Skeletal muscle cell (primary cell): Measurements from ENCODE around the gene ATXN10.

ENCODE experiments used
- DNase-seq: peaks from one replicate; pipeline ENCODE4 v3.0.0-alpha.2; 2010; ENCODE audit warnings: low read depth
- H3K4me3 ChIP-seq: 2 replicates; pipeline ENCODE4 v1.5.1; 2011; ENCODE audit warnings: low read depth, mild to moderate bottlenecking, control low read depth, low read length, moderate library complexity

The ATXN10 gene

DNA sequence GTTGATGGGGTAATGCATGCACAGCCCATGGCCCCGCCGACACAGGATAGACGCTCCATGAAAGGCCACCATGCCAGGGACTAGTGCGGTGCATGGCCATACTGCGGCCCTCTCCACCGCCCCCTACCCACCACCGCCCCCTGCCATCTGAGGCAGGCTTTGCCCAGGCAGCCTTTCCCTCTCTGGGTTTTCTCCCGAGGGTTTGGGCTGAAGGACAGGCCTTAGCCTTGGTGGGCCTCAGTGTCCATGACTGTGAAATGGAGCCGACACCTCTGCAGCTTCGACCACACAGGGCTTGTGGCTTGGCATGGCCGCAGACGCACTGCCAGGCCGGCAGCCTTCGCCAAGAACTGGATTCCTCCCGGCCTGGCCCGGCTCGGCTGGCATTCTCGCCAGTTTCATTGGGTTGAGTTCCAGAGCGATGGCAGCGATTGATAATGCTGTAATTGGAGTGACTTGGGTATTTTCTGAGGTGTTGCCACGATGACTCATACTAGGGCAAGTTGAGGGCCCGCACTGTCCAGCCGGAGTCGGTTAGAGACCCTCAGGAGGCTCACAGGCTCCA is 194.0 kb downstream of the ATXN10 start:
- H3K4me3 ChIP-seq, result no peak overlapping the region
- no peak for DNase-seq

DNA sequence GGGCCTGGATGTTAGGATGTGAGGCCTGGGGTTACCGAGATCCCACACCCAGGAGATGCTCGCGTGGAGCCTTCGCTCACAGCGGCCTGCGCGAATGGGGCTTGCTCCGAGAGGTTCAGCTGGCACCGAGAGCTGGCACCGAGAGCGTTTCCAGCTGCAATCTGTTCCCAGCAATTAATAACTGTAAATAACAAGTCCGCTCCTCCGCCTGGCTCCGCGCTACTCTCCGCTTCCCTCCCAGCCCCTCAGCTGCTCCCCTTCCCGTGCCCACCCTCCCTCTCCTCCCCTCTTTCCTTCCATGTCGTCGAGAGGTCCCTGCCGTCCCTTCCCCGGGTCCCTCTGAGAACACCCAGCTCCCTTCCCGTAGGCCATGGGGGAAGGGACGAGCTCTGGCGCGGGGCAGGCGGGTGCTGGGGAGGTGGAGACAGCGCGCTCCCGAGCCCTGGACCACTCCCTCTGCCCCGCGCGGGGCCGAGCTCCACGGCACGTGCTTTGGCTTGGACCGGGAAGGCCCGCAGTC is 194.6 kb downstream of the ATXN10 start:
- peak overlapping the region; percentile 26 for H3K4me3 ChIP-seq
- no peak for DNase-seq

DNA sequence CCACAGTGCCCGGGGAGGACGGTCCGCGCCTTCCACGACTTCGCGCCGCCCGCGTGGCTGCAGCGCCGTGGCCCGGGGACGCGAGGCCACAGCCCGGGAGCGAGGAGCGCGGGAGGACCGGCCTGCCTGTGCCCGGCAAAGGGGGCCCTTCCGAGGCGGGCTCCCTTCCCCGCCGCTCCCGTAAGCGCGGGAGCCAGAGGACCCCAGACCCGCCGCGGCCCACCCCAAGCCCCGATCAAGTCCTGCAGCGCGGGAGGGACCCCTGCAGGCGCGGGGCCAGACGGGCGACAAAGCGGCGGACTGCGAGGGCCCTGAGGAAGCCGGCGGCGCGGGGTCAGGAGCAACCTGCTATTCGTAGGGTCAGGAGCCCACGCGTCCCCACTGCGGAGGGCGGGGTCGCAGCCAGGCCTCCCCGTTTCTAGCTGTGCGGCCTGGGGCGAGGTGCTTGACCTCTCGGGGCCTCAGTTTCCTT is 195.0 kb downstream of the ATXN10 start:
- DNase-seq, result no peak
- peak overlapping the region; percentile 26 for H3K4me3 ChIP-seq

DNA sequence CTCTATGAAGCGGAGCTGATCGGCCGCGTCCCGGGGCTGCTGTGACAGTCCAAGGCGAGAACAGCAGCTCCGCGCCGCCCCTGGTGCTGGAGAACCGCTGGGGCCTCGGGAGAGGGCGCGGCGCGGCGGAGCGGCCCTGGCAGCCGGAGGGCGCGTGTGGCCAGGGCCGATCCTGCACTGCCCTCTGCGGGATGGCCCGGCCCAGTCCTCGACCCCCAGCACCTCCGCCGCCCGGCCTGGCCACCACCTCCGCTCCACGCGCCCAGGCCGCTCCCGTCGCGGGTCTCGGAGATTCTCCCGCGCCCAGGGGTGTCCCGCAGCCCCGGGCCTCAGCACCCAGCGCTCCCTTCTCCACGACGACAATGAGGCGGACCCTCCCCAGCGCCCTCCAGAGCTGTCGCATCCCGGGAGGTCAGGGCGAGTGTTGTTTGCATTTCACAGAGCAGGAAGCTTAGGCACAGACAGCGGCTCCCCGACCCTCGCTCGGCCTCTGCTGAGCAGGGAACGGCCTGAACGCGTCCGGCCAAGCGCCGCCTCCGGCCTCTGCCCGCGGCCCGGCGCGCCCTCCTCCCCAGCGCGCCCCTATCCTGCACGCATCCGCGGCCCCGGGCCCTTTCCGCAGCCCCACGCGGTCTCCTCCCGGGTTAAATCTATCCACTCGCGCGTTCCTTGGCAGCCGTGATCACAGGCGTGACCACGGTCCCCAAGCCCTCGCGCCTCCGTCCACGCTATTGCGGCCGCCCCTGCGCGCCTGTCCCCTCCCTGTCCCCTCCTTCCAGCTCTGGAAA is 195.7 kb downstream of the ATXN10 start:
- peak overlapping the region; percentile 26 for H3K4me3 ChIP-seq
- no peak for DNase-seq

DNA sequence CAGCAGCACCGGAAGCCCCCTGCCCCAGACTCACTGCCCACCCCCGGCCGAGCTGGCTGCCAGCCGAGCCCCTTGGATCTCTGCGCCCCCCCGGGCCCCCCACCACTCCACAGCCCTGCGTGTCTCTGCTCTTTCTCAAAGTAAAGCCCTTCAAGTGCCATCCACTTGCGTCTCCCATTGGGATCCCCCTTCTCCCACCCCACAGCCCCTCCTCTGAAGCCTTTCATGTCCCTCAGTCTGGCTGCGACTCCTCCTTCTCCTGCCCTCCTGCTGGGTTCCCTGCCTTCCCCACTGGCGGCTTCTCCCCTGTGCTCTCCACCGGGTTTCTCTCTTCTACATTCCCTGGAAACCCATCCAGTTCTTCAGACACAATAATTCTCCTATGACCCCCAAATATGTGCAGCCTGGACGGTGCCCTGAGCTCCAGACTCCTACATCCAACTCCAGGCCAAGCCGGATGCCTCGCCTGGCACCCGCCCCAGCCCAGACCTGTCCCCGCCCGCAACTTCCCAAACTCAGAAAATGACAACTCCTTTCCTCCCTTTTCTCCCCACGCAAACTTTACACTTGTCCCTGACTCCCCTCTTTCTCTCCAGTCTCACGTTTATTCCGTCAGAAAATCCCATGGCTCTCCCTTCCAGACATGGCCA is 196.4 kb downstream of the ATXN10 start:
- H3K4me3 ChIP-seq, result no peak overlapping the region
- no peak for DNase-seq

DNA sequence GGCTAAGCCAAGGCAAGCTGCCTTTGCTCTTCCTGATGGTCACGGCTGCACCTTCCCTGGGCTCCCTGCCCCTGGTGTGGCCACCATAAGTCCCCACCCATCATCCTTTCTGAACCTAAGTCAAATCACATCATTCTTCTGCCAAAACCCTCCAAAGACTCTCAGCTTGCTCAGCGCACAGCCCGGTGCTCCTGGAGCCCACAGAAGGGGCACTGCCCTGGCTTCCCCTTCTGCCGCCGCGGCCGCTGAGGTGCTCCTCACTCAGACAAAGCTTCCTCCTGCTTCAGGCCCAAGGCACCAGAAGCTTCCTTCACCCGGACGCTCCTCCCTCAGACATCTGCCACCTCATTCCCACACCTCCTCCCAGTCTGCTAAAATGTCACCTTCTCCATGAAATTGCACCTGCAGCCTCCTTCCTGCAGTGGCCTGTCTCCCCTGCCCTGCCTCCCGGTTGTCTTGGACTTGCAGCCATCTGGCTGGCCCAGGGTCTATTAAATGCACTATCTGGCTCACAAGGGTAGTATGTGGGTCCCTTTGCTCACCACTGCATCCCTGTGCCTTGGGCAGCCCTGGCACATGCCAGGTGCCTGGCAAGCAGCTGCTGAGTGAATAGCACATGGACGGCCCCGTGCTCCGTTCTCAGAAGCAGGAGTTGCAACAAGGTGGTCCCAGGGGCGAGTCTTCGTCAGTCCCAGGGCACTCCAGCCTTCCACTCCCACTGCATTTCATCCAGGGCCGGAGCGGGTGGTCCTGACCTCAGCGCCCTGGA is 197.1 kb downstream of the ATXN10 start:
- no peak overlapping the region for H3K4me3 ChIP-seq
- DNase-seq, result no peak

DNA sequence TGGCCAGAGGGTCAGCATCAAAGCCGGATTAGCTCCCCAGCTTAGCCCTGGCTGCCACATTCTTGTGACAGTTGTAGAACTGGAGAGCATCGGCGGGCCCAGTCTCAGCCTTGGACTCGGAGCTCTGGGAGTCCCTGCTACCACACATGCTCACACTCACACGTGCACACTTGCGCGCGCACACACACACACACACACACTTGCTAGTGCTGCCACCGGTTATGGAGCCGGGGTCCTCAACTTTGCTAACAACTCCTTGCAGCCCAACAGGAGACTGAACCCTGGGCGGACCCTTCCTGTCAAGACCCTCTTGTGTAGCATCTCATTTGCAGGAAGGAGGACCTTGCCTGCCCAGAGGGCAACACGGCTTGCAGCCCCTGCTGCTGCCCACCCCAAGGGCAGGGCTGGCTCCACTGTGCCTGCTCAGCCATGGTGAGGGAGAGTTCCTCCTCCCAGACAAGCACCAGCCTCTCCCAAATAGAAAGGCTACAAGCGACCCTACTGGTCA is 197.8 kb downstream of the ATXN10 start:
- no peak overlapping the region for H3K4me3 ChIP-seq
- DNase-seq, result no peak

DNA sequence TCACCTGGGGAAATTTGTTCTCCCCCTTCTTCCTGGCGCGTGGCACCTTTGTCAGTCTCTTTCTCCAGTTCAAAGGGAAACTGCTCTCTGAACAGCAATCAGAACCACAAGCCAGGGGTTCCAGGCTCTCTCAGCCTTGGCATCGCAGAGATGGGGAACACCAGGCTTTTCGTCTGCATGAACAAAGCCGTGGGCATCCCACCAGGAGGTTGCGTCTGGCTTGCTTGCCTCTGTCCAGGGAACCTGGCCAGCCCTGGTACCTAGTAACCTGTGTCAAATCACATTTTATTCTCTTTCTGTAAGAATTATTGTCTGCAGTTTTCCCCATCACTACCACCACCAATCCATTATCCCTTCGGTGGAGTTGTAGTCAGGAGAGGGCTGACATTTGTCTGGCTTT is 198.4 kb downstream of the ATXN10 start:
- no peak overlapping the region for H3K4me3 ChIP-seq
- DNase-seq, result no peak

DNA sequence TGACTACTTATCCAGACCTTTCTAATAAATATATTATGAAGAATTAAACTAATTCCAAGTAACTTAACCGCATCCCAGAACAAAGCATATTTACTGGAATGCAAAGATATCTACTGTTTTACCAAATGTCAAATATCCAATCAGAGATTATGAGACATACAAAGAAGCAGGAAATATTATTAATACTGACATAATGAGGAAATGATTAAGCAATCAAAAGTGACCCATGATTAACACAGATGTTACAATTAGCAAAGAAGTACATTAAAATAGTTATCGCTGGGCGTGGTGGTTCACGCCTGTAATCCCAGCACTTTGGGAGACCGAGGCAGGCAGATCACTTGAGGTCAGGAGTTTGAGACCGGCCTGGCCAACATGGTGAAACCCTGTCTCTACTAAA is 200.1 kb downstream of the ATXN10 start:
- H3K4me3 ChIP-seq, result no peak overlapping the region
- DNase-seq, result no peak

DNA sequence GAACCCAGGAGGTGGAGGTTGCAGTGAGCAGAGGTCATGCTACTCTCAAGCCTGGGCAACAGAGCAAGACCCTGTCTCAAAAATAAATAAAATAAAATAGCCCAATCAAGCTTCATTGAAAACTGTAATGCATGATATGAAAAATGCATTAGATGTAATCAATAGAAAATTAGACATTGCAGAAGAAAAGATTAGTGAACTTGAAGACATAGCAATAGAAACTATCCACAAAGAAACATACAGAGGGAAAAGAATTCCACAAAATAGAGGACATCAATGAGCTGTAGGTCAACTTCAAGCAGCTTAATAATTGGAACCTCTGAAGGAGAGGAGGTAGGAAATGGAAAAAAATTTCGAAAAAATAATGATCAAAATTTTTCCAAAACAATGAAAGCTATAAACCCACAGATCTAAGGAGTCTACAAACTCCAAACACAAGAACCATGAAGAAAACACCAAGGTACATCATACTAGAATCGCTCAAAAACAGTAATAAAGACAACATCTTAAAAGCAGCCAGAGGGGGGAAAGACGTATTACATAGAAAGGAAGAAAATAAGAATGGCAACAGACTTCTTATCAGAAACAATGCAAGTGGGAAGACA is 201.1 kb downstream of the ATXN10 start:
- no peak for DNase-seq
- no peak overlapping the region for H3K4me3 ChIP-seq

DNA sequence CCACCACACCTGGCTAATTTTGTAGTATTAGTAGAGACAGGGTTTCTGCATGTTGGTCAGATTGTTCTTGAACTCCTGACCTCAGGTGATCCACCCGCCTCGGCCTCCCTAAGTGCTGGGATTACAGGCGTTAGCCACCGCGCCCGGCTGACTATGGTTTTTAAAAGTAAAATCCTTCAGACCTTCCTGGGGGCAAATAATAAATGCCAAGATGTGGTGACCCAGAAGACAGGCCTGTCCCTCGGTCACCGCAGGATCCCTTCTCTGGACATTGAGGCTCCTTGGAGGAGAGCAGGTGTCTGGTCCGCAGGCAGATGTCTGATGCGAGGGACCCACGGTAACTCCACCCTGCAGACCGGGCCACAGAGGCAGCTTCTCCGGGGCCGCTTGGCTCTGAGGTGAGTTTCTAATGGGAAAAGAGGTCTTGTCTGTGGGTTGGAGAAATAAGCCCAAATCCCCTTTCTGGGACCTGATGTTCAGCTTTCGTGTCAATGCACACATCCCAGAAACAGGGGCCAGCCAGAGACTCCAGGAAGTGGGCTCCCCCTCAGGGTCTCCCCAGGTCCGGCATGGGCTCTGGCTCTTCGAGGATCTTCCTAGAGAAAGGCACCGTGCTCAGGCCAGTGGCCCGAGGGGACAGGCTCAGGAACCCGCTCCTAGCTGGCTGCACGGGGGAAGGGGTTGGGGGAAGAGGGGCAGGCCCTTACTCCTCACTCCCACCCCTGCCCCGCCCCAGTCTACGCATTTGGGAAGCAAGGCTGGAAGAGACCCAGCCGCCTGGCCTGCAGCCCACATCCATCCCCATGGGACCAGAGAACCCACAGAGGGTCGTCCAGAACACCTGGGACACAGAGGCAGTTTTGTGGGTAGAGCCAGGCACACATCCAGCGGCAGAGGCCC is 204.8 kb downstream of the ATXN10 start:
- no peak overlapping the region for H3K4me3 ChIP-seq
- no peak for DNase-seq

DNA sequence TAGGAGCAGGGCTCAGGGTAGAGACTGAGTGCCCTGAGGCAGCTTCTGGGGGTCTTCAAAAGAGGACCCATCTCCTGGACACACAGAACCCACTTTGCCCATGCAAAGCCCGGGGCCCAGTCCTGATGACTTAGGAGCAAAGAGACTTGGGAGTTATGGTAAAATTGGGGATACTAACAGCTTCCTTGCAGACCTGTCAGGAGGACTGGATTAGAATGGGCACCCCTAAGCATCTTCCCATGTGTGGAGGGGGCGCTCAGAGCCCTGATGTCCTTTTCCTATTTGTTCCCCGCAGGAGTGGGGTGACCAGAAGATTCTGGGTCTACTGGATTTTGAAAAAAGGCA is 205.4 kb downstream of the ATXN10 start:
- H3K4me3 ChIP-seq, result no peak overlapping the region

DNA sequence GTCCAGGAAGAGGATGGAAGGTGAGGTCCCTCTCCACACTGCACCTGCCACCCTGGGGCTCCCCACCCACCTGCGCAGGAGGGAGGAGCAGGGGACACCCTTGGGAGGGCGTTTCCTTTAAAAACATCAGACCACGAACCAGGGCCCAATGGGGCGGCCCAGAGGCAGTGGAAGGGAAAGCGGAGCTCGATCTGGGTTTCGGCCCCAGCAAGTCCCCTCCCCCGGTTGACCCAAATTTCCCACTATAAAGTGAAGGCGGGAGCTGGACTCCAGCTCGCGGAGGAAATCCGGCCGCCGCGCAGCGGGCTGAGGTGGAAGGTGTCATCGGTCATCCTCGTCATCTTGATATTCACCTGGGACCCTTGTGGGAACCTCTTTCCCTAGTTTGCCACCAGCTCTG is 206.0 kb downstream of the ATXN10 start:
- no peak overlapping the region for H3K4me3 ChIP-seq

More for the DNA sequence above, 205.4 kb downstream of the ATXN10 start:
- DNase-seq, result no peak

DNA sequence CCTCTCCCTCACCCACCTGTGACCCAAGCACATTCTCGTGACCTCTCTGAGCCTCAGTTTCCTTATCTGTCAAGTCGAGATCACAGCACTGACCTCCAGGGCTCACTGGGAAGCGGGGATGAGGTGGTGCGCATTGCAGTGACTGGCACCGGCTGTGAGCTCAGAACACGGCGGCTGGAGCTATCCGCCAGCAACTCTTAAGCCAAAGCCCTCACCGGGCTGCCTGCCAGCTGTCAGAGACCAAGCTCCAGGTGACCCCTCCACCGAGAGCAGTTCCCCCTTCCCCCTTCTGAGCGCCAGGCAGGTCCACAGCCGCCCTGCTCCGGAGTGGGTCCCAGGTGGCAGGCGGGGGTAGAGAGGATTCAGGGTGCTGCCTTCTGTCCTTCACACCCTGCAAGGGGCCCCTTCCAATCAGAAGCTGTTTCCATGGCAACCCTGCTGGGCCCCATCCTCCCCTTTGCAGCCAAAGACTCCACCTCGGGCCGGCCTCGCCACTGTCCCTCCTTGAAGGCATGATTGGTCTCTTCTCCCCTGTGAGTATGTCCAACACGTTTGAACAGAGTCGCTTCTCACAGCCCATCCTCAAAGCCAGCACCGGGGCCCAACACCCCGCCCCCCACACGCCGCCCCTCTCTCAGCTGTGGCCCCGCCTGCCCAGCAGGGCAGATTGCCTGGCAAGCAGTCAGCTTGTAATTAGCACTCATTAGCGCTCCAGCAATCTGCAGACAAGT is 206.6 kb downstream of the ATXN10 start:
- H3K4me3 ChIP-seq, result no peak overlapping the region
- DNase-seq, result no peak

More for the DNA sequence above, 206.0 kb downstream of the ATXN10 start:
- DNase-seq, result no peak

DNA sequence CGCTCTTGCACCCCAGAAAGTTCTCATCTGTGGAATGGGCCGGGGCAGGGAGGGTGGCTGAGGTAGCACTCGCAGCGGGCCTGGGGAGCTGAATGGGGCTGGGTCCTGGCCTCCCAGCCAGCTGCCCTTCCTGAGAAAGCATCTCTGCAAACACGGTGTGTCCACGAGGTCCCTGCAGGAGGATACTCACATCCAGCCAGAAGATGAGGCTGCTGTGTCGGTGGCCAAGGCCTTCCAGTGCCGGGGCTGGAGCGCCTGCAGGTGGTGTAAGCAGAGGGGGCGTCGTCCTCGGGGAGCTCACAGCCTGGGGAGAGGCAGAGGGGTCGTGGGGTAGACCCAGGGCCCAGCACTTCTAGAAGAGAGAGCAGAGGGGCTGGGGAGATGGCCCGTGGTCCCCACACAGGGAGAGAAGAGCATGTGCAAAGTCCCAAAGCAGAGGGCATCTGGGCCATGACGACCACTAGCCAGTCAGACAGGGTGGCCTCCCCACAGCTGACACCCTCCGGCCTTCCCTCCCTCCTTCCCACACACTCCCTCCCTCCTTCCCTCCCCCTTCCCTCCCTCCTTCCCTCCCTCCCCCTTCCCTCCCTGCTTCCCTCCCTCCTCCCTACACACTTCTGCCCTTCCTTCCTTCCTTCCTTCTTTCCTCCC is 207.4 kb downstream of the ATXN10 start:
- DNase-seq, result no peak
- H3K4me3 ChIP-seq, result no peak overlapping the region

DNA sequence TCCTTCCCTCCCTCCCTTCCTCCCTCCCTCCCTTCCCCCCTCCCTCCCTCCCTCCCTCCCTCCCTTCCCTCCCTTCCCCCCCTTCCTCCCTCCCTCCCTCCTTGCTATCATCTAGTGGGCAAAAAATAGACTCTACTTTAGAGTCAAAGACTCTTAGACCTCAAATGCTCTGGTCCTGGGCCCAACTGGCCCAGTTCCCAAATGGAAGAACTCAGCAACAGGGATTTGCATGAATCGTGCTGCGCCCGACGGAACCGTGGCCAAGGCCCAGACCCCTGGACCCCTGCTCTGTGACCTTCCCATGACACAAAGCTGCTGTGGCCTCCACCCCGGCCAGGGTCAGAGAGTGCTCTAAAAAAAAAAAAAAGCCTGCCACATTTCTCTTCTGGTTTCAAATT is 207.9 kb downstream of the ATXN10 start:
- no peak overlapping the region for H3K4me3 ChIP-seq
- no peak for DNase-seq

DNA sequence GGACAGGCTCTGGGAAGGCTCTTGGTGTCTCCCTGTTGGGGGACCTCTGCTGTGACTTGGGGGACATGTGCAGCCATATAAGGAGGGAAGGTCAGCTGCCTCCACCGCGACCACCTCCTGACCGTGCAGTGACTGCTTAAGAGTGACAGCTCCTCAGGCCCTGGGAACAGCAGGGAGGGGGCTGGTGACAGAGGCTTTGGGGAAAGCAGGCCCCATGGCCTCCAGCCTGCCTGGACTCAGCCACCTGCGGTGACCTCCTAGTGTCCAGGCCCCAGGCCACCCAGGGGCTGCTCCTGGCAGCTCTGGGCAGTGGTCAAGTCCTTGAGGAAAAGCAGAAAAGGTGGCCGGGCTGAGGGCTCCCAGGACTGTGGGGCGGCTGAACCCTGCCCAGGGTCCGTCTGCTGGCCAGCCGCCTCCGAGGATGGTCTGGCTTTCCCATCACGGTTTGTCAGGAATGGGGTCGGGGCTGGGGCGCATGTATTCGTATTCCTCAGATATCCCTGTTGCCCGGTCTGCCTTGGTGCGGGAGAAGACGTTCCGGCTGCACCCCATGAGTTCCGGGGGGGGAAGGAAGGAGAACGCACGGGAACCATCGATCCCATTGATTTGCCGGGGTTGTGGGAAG is 208.6 kb downstream of the ATXN10 start:
- DNase-seq, result no peak
- no peak overlapping the region for H3K4me3 ChIP-seq
